Activated T-helper 2 cell treated with anti-CD3 and anti-CD28 coated beads, Interferon-gamma antibody, Interleukin-2, Interleukin-4, amounts not matched to agents 10 μg/mL and 5 μg/mL and 100 μg/mL, durations not matched to agents 14 hours and 24 hours and 36 hours (primary cell): ENCODE results near the gene IGBP1. TPM values are rescaled to one million over a fixed set of nuclear protein-coding genes. Genes with fewer than 3 reads are reported as not detected.

Experiments
- total RNA-seq: library from RNA; stranded (reverse); gene quantifications from 2 replicates; pipeline ENCODE4 v1.2.3, GENCODE V29; 2022

Gene IGBP1
- total RNA-seq, 1 donor from 2014 or later = 33.6 TPM

Other genes starting within 250 kb of the IGBP1 start
- gene AWAT2, start 83.5 kb upstream of the IGBP1 start, total RNA-seq = not detected in 2 replicates
- gene OTUD6A, start 71.0 kb upstream of the IGBP1 start, total RNA-seq = not detected in 2 replicates
- gene DGAT2L6, start 44.0 kb downstream of the IGBP1 start, total RNA-seq = not detected in 2 replicates
- not detected in 2 replicates for gene AWAT1, start 101.2 kb downstream of the IGBP1 start, total RNA-seq
- 0.55 and 0.71 TPM in 2 replicates for gene P2RY4, start 126.8 kb downstream of the IGBP1 start, total RNA-seq
- not detected in 2 replicates for gene ARR3, start 134.9 kb downstream of the IGBP1 start, total RNA-seq
- not detected in 2 replicates for gene RAB41, start 148.7 kb downstream of the IGBP1 start, total RNA-seq
- 27.7 and 31.4 TPM in 2 replicates for gene PDZD11, start 156.5 kb downstream of the IGBP1 start, total RNA-seq
- gene KIF4A, start 156.7 kb downstream of the IGBP1 start, total RNA-seq = 24.4 and 26.5 TPM in 2 replicates